K562 (cell line): ENCODE measurements around the gene TMEM127. TPM values are rescaled to one million over a fixed set of nuclear protein-coding genes. Genes with fewer than 3 reads are reported as not detected.
A peak's percentile ranks its signal among the peaks of the same experiment; 100 is the strongest.
"Not testable (repeated sequence)": the region's sequence is repeated elsewhere in the genome, so short reads cannot be mapped to it uniquely, and the experiment has no call there.

Source experiments
- ATAC-seq: fragments of 200-7000 bp; cut with Tn5 transposase; 3 replicates; pipeline ENCODE4 v1.9.1; 2020; ENCODE audit warnings: moderate library complexity
- BruUV-seq: library from RNA; stranded (reverse); fragments of 400-500 nt; replicated peaks from 2 replicates; lab custom pipeline; 2021; lab: Mats Ljungman, UMichigan
- CTCF ChIA-PET: fragments of 300-600 bp; formaldehyde crosslinking; extraction: SDS; loops from one replicate; lab custom pipeline; 2021; ENCODE audit warnings: low intra/inter-chr PET ratio; lab: Yijun Ruan, JAX
- POLR2A ChIA-PET: fragments of 300-600, 350-650 bp; sonication (Branson Sonifier 250); formaldehyde crosslinking; extraction: SDS; loops from one replicate; lab custom pipeline; 2021; ENCODE audit warnings: antibody characterized with exemption, inconsistent platforms; lab: Yijun Ruan, JAX
- DNase-seq, 4 experiments: peaks; one replicate each; pipeline versions ENCODE4 v3.0.0 to v3.0.0-alpha.2; 2011 to 2018; ENCODE audit warnings: low spot score in 3 of 4, mixed read lengths in 3 of 4; ENCODE audit errors: extremely low read depth in 1 of 4
- FAIRE-seq: peaks from 2 replicates; lab custom pipeline; 2011; peaks lifted over from hg19 to GRCh38; lab: Jason Lieb, UNC
- H2AFZ ChIP-seq: 2 replicates; pipeline ENCODE4 v1.6.0; 2011; ENCODE audit warnings: low read depth, low read length, control low read depth, inconsistent platforms
- H3K27ac ChIP-seq: fragments of 200-600 bp; 3 replicates; pipeline ENCODE4 v1.8.0; 2011; ENCODE audit warnings: low read depth, mild to moderate bottlenecking, control low read depth, inconsistent platforms, low read length, moderate library complexity, mixed read lengths; ENCODE audit errors: extremely low read depth
- H3K27me3 ChIP-seq, 2 experiments: fragments of 300-600 bp in 1 of 2; 2 replicates in 1 of 2; 3 replicates in 1 of 2; pipeline versions ENCODE4 v1.6.0 to v1.8.0; 2011; ENCODE audit warnings: inconsistent platforms in 2 of 2, low read length in 2 of 2, mild to moderate bottlenecking in 1 of 2, mixed read lengths in 1 of 2, moderate library complexity in 1 of 2; ENCODE audit not compliant: control insufficient read depth in 2 of 2, insufficient read depth in 2 of 2
- H3K36me3 ChIP-seq: fragments of 300-600 bp; 3 replicates; pipeline ENCODE4 v1.8.0; 2011; ENCODE audit warnings: mild to moderate bottlenecking, low read length, inconsistent platforms; ENCODE audit not compliant: control insufficient read depth, insufficient read depth
- H3K4me1 ChIP-seq, 2 experiments: fragments of 200-600 bp in 1 of 2; replicated peaks in 1 of 2; 2 replicates in 1 of 2; 3 replicates in 1 of 2; pipeline versions ENCODE4 v1.5.1 to v1.8.0; 2011; ENCODE audit warnings: inconsistent platforms in 2 of 2, low read length in 2 of 2, mild to moderate bottlenecking in 1 of 2, mixed read lengths in 1 of 2, moderate library complexity in 1 of 2; ENCODE audit not compliant: control insufficient read depth in 2 of 2, insufficient read depth in 2 of 2
- H3K4me2 ChIP-seq: 2 replicates; pipeline ENCODE4 v1.6.1; 2011; ENCODE audit warnings: low read length, control low read depth, inconsistent platforms, mixed read lengths; ENCODE audit not compliant: insufficient read depth
- H3K4me3 ChIP-seq: fragments of 200-600 bp; sonication (generic), shearing (Covaris generic); 2 replicates; pipeline ENCODE4 v1.5.1; 2016; ENCODE audit warnings: control low read depth, inconsistent platforms
- H3K79me2 ChIP-seq: fragments of 200-600 bp; 3 replicates; pipeline ENCODE4 v1.8.0; 2011; ENCODE audit warnings: low read length, inconsistent platforms; ENCODE audit not compliant: control insufficient read depth, insufficient read depth
- H3K9ac ChIP-seq, 2 experiments: 2 replicates each; pipeline versions ENCODE4 v1.6.0 to v1.6.1; 2011; ENCODE audit warnings: low read depth in 2 of 2, low read length in 2 of 2, control low read depth in 1 of 2, inconsistent platforms in 1 of 2, mild to moderate bottlenecking in 1 of 2, mixed read lengths in 1 of 2; ENCODE audit not compliant: insufficient read depth in 1 of 2
- H3K9me1 ChIP-seq: one replicate; pipeline ENCODE4 v1.6.0; 2011; ENCODE audit warnings: inconsistent platforms, mild to moderate bottlenecking, low read length, moderate library complexity; ENCODE audit not compliant: control insufficient read depth, insufficient read depth
- H3K9me3 ChIP-seq: replicated peaks from 2 replicates; pipeline ENCODE4 v1.5.1; 2011; ENCODE audit warnings: low read depth, low read length, inconsistent platforms; ENCODE audit not compliant: control insufficient read depth, insufficient read depth
- H4K20me1 ChIP-seq: replicated peaks from 2 replicates; pipeline ENCODE4 v1.6.1; 2011; ENCODE audit warnings: low read length, inconsistent platforms, mixed read lengths; ENCODE audit not compliant: control insufficient read depth, insufficient read depth
- CEBPB ChIP-seq: fragments of 450-650 bp; IDR thresholded peaks from 2 replicates; pipeline ENCODE4 v1.6.1; 2016; ENCODE audit warnings: missing genetic modification characterization, missing compliant biosample characterization
- WGBS: fragments of 100-300 bp; shearing (Covaris generic); methylation state at CpG from one replicate; pipeline ENCODE4 v1.1.6; 2016; ENCODE audit warnings: low coverage, mixed read lengths; ENCODE audit not compliant: insufficient coverage; ENCODE audit errors: missing lambda C conversion rate; 5-methylcytosine and 5-hydroxymethylcytosine counted together
- in situ Hi-C: fragments of 300-500 bp; cut with MboI; formaldehyde crosslinking; loops from 4 replicates; pipeline ENCODE4 v1.15.0; 2018; ENCODE audit warnings: inconsistent platforms, mixed read lengths
- intact Hi-C: fragments of 100-400 bp; cut with micrococcal nuclease; formaldehyde crosslinking; loops from 2 replicates; pipeline ENCODE4 v1.14.2; 2022
- polyA plus RNA-seq, 8 experiments: library from polyadenylated mRNA; depleted of rRNA in 4 of 8; stranded (reverse) in 5 of 8; unstranded in 3 of 8; fragments of >200 nt; fragmentation: Nextera tagmentation in 2 of 8; fragmentation: Illumina TruSeq in 1 of 8; extraction: Ambion mirVana in 2 of 8; extraction: Trizol in 1 of 8; gene quantifications; 2 replicates each; pipeline versions ENCODE4 v1.2.1 to v1.2.3, GENCODE V29; 2011 to 2014; ENCODE audit warnings: inconsistent platforms in 1 of 8, missing spikeins in 1 of 8
- total RNA-seq, 7 experiments: library from RNA; depleted of rRNA in 6 of 7; stranded (reverse); fragments of >200 nt in 6 of 7; fragmentation: Illumina TruSeq in 2 of 7; extraction: Trizol in 2 of 7; gene quantifications; 2 replicates each; pipeline versions ENCODE4 v1.2.1 to v1.2.3, GENCODE V29; 2011 to 2021; ENCODE audit warnings: low replicate concordance in 1 of 7

Gene TMEM127
- total and polyA plus RNA-seq, 9 of the 15 experiments (the other 6 are each of a cell fraction or from before 2014, with no cell fraction given), result 1.7 to 20.0 (median 9.9) TPM

GRCh38 chr2:96221106-96221505 lies 44.7 kb downstream of the TMEM127 start:
- H3K27me3 ChIP-seq, H3K79me2 ChIP-seq, DNase-seq, H4K20me1 ChIP-seq, H2AFZ ChIP-seq, H3K36me3 ChIP-seq, intact Hi-C loops, H3K4me3 ChIP-seq, BruUV-seq, in situ Hi-C loops, CTCF ChIA-PET, ATAC-seq, H3K9ac ChIP-seq, H3K9me1 ChIP-seq, H3K4me1 ChIP-seq, POLR2A ChIA-PET, H3K9me3 ChIP-seq, FAIRE-seq, H3K27ac ChIP-seq, H3K4me2 ChIP-seq: not testable (repeated sequence)
- TF ChIP-seq CEBPB (tag), result 0 out of 2 replicates have a peak, but pooled peaks have one; percentile 12
- 53% methylated on average over 1 of the region's 1 CpG for WGBS

GRCh38 chr2:96219959-96220358 lies 45.8 kb downstream of the TMEM127 start:
- BruUV-seq, CTCF ChIA-PET, DNase-seq, H3K36me3 ChIP-seq, POLR2A ChIA-PET, ATAC-seq, H3K4me1 ChIP-seq, H3K27ac ChIP-seq, H3K9me1 ChIP-seq, H3K4me2 ChIP-seq, intact Hi-C loops, H3K4me3 ChIP-seq, FAIRE-seq, H3K79me2 ChIP-seq, H4K20me1 ChIP-seq, H3K27me3 ChIP-seq, H3K9me3 ChIP-seq, H2AFZ ChIP-seq, in situ Hi-C loops: not testable (repeated sequence)
- WGBS, result 92% methylated on average over 4 of the region's 4 CpGs
- peak overlapping the region in 1 of 2 experiments; percentile 26; a peak in 1 of 4 replicates for H3K9ac ChIP-seq
